Measurements from ENCODE around the gene ATOH8.
A peak's percentile ranks its signal among the peaks of the same experiment; 100 is the strongest.

The ATOH8 gene

GRCh38 chr2:85736456-85737355 is 17.1 kb upstream of the ATOH8 start:
- no peak for DNase-seq (ENCODE audit: low read depth in 2 of 2)

GRCh38 chr2:85737481-85737880 is 16.3 kb upstream of the ATOH8 start:
- DNase-seq (ENCODE audit: low read depth in 2 of 2) = no peak

- DNase-seq (ENCODE audit: low read depth in 2 of 2) = no peak
These were observed 15.8 kb upstream of the ATOH8 start for GRCh38 chr2:85737961-85738360.

- DNase-seq (ENCODE audit: low read depth in 2 of 2) = no peak
These were observed 13.6 kb upstream of the ATOH8 start for GRCh38 chr2:85740193-85740592.

- no peak for DNase-seq (ENCODE audit: low read depth in 2 of 2)
These were observed 12.5 kb upstream of the ATOH8 start for GRCh38 chr2:85741211-85741832.

GRCh38 chr2:85741833-85742455 is 11.8 kb upstream of the ATOH8 start:
- no peak for DNase-seq (ENCODE audit: low read depth in 2 of 2)

GRCh38 chr2:85743304-85743978 is 10.3 kb upstream of the ATOH8 start:
- DNase-seq (ENCODE audit: low read depth in 2 of 2) = no peak

- DNase-seq (ENCODE audit: low read depth in 2 of 2) = no peak
These were observed 9.7 kb upstream of the ATOH8 start for GRCh38 chr2:85744055-85744454.

- no peak for DNase-seq (ENCODE audit: low read depth in 2 of 2)
These were observed 8.8 kb upstream of the ATOH8 start for GRCh38 chr2:85744741-85745601.

- DNase-seq (ENCODE audit: low read depth in 2 of 2) = no peak
These were observed 8.2 kb upstream of the ATOH8 start for GRCh38 chr2:85745619-85746018.

GRCh38 chr2:85746321-85747004 is 7.3 kb upstream of the ATOH8 start:
- no peak for DNase-seq (ENCODE audit: low read depth in 2 of 2)

- DNase-seq (ENCODE audit: low read depth in 2 of 2) = no peak
These were observed 6.3 kb upstream of the ATOH8 start for GRCh38 chr2:85747441-85747840.

- DNase-seq (ENCODE audit: low read depth in 2 of 2) = no peak
These were observed 5.6 kb upstream of the ATOH8 start for GRCh38 chr2:85748039-85748734.

GRCh38 chr2:85748985-85749875 is 4.6 kb upstream of the ATOH8 start:
- DNase-seq (ENCODE audit: low read depth in 2 of 2) = no peak

GRCh38 chr2:85750587-85751575 is 2.9 kb upstream of the ATOH8 start:
- peak; percentile 23 to 29 for DNase-seq (ENCODE audit: low read depth in 2 of 2)

- DNase-seq (ENCODE audit: low read depth in 2 of 2) = no peak
These were observed 2.2 kb upstream of the ATOH8 start for GRCh38 chr2:85751627-85752026.

- DNase-seq (ENCODE audit: low read depth in 2 of 2) = no peak
These were observed 711 bp upstream of the ATOH8 start for GRCh38 chr2:85753035-85753524.

All from stimulated activated CD8-positive, alpha-beta memory T cell treated with anti-CD3 and anti-CD28 coated beads, Interleukin-2, amount 100 ng/mL, for 1 hour (primary cell).